Ishikawa (cell line): ENCODE measurements around the gene KRT85.

ENCODE experiments used
- CEBPB ChIP-seq: IDR thresholded peaks from 2 replicates; pipeline ENCODE4 v1.6.1; 2012
- CREB1 ChIP-seq: IDR thresholded peaks from 2 replicates; pipeline ENCODE4 v1.6.1; 2012; ENCODE audit warnings: low read depth
- EGR1 ChIP-seq: IDR thresholded peaks from 2 replicates; pipeline ENCODE4 v1.6.1; 2012
- EP300 ChIP-seq: IDR thresholded peaks from 2 replicates; pipeline ENCODE4 v1.6.1; 2012; ENCODE audit warnings: borderline replicate concordance
- FOXM1 ChIP-seq: IDR thresholded peaks from 2 replicates; pipeline ENCODE4 v1.6.1; 2012; ENCODE audit warnings: low read depth, borderline replicate concordance
- NFIC ChIP-seq: IDR thresholded peaks from 2 replicates; pipeline ENCODE4 v1.6.1; 2012
- RAD21 ChIP-seq: IDR thresholded peaks from 2 replicates; pipeline ENCODE4 v1.6.1; 2012; ENCODE audit warnings: low read depth
- TAF1 ChIP-seq: IDR thresholded peaks from 2 replicates; pipeline ENCODE4 v1.6.1; 2012; ENCODE audit warnings: low read depth, mild to moderate bottlenecking
- TCF12 ChIP-seq: IDR thresholded peaks from 2 replicates; pipeline ENCODE4 v1.6.1; 2012; ENCODE audit warnings: low read depth
- TEAD4 ChIP-seq: IDR thresholded peaks from 2 replicates; pipeline ENCODE4 v1.6.1; 2012
- YY1 ChIP-seq: IDR thresholded peaks from 2 replicates; pipeline ENCODE4 v1.6.1; 2012; ENCODE audit warnings: low read depth
- TF ChIP-seq, protein P1 (sequence below): IDR thresholded peaks from 2 replicates; pipeline ENCODE4 v1.6.1; 2012; ENCODE audit warnings: low read depth, mild to moderate bottlenecking
- TF ChIP-seq, protein P2 (sequence below): IDR thresholded peaks from 2 replicates; pipeline ENCODE4 v1.6.1; 2012

DNA sequence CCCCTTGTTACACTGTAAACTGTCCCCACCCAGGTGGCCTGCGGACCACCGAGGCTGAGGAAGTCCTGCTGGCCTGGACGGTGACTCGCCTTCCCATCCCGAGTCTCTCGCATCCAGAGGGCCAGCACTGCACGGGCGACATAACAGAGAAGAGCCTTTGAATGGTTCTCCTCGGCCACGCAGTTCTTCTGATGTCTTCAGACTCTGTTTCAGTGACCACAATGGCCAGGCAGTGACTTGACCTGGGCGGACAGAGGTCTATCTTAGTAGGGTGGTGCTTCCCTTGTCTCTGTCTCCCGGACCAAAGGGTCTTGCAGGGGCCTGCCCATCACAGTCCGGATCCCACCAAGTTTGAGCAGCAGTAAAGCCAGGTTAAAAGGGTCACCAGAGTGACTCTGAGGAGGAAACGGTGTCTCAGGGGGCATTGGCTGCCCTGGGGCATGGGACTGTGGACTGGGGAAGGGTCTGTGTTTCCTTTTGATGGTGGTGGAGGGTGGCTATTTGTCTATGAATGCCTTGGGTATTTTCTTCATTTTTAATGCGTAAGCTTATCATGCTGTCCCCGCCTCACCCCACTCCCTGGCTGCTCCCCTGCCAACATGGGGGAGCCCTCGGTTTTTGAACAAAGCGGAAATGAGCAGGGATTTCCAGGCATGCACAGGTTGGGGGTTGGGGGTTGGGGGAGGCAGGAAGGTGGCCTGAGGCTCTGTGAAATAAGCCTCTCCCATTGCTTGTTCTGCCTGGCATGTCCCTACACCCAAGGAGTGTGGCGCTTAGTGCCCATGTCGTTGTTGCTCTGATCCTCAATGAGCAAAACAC, 10.3 kb downstream of the KRT85 start:
- TF ChIP-seq TCF12 (no peak), CEBPB (no peak), TEAD4 (no peak), TAF1 (no peak), EGR1 (no peak), YY1 (no peak), CREB1 (no peak), RAD21 (no peak), EP300 (no peak), FOXM1 (no peak), NFIC (no peak)
- TF ChIP-seq, protein P1, sequence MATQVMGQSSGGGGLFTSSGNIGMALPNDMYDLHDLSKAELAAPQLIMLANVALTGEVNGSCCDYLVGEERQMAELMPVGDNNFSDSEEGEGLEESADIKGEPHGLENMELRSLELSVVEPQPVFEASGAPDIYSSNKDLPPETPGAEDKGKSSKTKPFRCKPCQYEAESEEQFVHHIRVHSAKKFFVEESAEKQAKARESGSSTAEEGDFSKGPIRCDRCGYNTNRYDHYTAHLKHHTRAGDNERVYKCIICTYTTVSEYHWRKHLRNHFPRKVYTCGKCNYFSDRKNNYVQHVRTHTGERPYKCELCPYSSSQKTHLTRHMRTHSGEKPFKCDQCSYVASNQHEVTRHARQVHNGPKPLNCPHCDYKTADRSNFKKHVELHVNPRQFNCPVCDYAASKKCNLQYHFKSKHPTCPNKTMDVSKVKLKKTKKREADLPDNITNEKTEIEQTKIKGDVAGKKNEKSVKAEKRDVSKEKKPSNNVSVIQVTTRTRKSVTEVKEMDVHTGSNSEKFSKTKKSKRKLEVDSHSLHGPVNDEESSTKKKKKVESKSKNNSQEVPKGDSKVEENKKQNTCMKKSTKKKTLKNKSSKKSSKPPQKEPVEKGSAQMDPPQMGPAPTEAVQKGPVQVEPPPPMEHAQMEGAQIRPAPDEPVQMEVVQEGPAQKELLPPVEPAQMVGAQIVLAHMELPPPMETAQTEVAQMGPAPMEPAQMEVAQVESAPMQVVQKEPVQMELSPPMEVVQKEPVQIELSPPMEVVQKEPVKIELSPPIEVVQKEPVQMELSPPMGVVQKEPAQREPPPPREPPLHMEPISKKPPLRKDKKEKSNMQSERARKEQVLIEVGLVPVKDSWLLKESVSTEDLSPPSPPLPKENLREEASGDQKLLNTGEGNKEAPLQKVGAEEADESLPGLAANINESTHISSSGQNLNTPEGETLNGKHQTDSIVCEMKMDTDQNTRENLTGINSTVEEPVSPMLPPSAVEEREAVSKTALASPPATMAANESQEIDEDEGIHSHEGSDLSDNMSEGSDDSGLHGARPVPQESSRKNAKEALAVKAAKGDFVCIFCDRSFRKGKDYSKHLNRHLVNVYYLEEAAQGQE = no peak
- TF ChIP-seq, protein P2, sequence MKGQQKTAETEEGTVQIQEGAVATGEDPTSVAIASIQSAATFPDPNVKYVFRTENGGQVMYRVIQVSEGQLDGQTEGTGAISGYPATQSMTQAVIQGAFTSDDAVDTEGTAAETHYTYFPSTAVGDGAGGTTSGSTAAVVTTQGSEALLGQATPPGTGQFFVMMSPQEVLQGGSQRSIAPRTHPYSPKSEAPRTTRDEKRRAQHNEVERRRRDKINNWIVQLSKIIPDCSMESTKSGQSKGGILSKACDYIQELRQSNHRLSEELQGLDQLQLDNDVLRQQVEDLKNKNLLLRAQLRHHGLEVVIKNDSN = no peak
